22Rv1 (cell line): ENCODE measurements around the gene PRPF40A.

ENCODE experiments used
- H3K27ac ChIP-seq: fragments of 450-650 bp; 2 replicates; pipeline ENCODE4 v1.5.1; 2017
- CTCF ChIP-seq: fragments of 450-650 bp; IDR thresholded peaks from 2 replicates; pipeline ENCODE4 v1.5.1; 2017; ENCODE audit warnings: mild to moderate bottlenecking
- ZFX ChIP-seq: fragments of 450-650 bp; IDR thresholded peaks from 2 replicates; pipeline ENCODE4 v1.6.1; 2017; ENCODE audit warnings: antibody characterized with exemption, borderline replicate concordance

Gene PRPF40A

GRCh38 chr2:152609154-152609553 is 108.1 kb downstream of the PRPF40A start:
- TF ChIP-seq CTCF (no peak), ZFX (no peak)
- no peak overlapping the region for H3K27ac ChIP-seq

- TF ChIP-seq ZFX = no peak
- no peak for TF ChIP-seq CTCF
- H3K27ac ChIP-seq = no peak overlapping the region
Observed at GRCh38 chr2:152607793-152608300, 109.4 kb downstream of the PRPF40A start.

GRCh38 chr2:152606941-152607340 is 110.3 kb downstream of the PRPF40A start:
- H3K27ac ChIP-seq = no peak overlapping the region

GRCh38 chr2:152606081-152606480 is 111.2 kb downstream of the PRPF40A start:
- TF ChIP-seq CTCF (no peak), ZFX (no peak)
- no peak overlapping the region for H3K27ac ChIP-seq

More at GRCh38 chr2:152606941-152607340, 110.3 kb downstream of the PRPF40A start:
- TF ChIP-seq ZFX (no peak), CTCF (no peak)

GRCh38 chr2:152603166-152603565 is 114.1 kb downstream of the PRPF40A start:
- H3K27ac ChIP-seq = no peak overlapping the region
- TF ChIP-seq ZFX = no peak

- H3K27ac ChIP-seq = no peak overlapping the region
- no peak for TF ChIP-seq ZFX
- no peak for TF ChIP-seq CTCF
Observed at GRCh38 chr2:152602750-152603149, 114.5 kb downstream of the PRPF40A start.
